ENCODE data around the gene FDX1.

FDX1 gene

DNA sequence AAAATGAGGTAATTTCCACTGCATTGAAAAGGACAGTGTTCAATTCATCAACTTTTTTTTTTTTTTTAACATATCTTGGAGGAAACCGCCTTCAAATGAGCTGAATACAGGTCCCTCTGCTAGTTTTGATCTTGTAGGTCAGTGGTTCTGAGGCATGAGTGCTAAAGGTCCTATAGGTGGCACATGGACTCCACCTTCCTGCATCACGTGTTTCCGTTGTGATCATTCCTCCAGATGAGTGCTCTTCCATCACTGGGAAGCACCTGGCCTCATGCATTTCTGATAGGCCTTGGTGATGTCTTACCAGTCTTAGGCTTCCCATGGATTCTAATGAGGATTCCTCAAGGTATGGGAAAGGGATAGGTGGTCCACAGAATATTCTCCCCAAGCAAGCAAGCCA, 37.8 kb downstream of the FDX1 start:
- no peak for DNase-seq (ENCODE audit: low read depth)

DNA sequence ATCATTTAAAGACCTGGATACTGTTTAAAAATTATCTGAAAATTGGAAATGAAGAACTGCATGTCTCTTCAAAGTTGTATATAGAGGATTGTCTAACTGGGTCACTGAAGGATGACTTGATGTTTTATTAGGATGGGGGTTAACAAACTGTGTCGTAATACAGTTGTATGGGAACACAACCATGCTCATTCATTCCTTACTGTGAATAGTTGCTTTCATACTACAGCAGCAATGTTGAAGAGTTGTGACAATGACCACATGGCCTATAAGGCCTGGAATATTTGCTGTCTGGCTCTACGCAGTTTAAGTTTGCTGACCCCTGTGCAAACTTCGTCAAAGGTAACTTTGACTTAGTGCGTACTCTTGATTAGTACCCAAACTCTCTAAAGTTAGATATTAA, 38.4 kb downstream of the FDX1 start:
- DNase-seq (ENCODE audit: low read depth): no peak

DNA sequence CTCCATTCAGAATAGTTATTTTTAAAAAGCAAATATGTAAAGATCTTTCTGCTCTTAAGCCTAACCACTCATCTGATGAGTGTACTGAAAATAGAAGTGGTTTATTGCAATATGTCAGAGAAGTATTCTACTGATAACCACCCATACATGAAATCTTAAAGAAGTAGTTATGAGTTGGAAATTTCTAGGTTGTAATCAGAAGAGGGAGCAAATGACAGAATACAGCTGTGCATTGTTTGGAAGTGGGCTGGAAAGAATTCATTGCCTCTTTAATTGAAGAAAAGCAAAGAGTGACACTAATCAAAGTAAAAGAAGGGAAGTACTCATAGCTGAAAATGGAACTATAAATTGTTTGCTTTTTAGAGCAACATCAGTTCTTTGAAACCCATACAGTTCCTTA, 39.4 kb downstream of the FDX1 start:
- no peak for DNase-seq (ENCODE audit: low read depth)

DNA sequence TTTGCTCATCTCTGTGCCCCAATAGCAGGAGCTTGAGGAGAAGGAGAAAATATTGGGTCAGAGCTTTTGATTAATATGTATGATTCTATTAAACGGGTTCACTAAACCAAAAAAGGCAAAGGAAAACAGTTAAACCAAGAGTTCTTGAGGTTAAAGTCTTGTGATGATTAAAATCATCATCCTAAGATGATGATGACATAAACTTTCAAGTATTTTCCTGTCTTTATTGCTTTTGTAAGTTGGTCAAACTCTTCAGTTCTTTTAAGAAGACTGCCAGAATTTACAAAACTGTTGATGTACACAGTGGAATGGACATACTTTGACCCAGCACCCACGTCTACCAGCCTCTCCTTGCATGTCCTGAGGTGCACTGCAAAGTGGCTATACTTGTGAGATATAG, 41.0 kb downstream of the FDX1 start:
- no peak for DNase-seq (ENCODE audit: low read depth)

DNA sequence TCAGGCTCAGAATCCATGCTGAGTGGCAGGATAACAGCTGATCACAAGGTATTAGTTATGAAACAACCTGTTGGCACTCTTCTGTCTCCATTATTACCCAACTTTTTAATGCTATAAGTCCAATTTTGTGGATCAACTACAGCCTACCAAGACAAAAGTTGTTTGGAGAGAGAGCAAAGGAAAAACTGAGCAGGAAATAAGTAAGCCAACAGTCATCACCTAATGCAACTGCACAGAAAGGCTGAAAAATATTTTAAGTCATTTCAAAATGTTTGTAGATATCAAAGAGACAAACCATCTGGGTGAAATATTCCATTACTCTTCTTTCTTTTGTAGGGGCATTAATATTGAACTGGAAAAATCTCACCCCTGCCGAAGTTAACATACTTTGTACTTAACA, 41.6 kb downstream of the FDX1 start:
- DNase-seq (ENCODE audit: low read depth): no peak

DNA sequence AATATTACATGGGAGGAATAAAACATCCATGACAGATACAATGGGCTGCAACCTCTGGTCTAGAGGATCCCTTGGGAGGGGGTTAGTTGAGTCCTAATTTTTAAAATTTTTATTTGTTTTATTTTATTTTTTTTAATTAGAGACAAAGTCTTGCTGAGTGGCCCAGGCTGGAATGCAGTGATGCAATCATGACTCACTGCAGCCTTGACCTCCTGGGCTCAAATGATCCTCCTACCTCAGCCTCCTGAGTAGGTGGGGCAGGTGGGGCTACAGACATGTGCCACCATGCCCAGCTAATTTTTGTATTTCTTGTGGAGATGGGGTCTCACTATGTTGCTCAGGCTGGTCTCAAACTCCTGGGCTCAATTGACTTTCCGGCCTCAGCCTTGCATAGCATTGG, 43.1 kb downstream of the FDX1 start:
- DNase-seq (ENCODE audit: low read depth): no peak

DNA sequence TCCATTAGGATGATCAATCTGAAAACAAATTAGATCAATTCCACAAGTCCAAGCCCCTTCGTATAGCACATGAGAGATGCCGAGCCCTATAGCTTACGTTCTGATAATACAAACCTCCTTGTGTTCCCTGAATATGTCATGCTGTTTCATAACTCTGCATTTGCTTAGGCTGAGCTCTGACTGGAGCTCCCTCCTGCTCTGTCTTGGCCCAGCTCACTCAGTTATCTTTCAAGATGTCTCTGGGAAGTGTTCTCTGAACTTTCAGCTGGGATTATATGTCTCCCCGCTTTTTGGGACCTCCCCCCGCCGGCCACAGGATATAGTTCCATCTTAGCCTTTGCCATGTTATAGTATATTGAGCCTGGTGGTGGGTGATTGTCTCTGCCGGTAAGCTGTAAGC, 44.0 kb downstream of the FDX1 start:
- no peak for DNase-seq (ENCODE audit: low read depth)

DNA sequence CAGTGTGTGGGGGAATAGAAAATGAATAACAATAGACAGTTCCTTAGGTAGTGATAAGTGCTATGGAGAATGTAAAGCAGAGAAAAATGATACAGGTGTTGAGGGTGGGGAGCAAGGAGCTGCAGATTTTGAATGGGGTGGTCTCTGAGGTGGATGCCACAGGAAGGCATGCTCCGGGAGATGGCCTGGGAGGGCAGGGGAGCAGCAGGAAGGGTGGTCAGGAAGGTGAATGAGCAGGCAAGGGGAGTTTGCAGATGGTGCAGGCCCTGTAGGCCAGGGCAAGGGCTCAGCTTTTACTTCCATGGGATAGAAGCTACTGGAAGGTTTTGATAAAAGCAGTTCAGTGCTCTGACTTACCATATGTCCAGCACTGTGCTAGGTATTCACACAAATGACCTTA, 44.8 kb downstream of the FDX1 start:
- DNase-seq (ENCODE audit: low read depth): no peak

DNA sequence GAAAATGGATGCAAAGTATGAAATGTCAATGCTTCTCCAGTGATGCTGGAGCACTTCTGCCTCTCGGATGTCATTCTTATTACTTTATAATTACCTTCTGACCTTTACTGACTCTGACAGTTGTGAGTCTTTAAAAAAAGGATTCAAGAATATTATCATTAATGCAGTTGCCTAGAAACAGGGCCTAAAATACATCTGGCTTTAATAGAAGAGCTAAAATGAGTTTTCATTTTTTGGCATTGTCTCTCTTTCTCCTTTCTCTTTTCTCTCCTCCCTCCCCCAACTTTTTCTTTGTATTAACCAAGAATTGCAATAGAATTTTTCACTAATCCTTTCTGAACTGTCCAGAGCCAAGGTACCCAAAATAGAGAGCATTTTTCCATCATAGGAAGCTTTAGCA, 45.9 kb downstream of the FDX1 start:
- DNase-seq (ENCODE audit: low read depth): no peak

DNA sequence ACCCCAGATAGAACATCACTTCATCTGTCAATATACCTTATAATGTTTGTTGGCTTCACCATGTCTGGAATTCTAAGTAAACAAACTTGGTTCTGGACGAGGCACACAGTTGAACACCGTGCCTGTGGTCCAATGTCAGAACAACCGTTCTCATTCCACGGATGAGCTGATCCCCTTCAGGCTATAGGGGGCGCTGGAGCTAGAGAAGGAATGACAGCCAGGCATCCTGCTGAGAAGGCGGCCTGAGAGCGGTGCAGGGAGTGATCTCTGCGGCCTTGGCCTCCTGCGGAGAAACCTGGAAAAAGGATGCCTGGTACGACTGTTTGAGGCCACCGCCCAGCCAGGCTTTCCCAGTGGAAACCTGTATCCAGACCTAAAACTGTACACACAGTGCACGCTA, 48.7 kb downstream of the FDX1 start:
- DNase-seq (ENCODE audit: low read depth): no peak

DNA sequence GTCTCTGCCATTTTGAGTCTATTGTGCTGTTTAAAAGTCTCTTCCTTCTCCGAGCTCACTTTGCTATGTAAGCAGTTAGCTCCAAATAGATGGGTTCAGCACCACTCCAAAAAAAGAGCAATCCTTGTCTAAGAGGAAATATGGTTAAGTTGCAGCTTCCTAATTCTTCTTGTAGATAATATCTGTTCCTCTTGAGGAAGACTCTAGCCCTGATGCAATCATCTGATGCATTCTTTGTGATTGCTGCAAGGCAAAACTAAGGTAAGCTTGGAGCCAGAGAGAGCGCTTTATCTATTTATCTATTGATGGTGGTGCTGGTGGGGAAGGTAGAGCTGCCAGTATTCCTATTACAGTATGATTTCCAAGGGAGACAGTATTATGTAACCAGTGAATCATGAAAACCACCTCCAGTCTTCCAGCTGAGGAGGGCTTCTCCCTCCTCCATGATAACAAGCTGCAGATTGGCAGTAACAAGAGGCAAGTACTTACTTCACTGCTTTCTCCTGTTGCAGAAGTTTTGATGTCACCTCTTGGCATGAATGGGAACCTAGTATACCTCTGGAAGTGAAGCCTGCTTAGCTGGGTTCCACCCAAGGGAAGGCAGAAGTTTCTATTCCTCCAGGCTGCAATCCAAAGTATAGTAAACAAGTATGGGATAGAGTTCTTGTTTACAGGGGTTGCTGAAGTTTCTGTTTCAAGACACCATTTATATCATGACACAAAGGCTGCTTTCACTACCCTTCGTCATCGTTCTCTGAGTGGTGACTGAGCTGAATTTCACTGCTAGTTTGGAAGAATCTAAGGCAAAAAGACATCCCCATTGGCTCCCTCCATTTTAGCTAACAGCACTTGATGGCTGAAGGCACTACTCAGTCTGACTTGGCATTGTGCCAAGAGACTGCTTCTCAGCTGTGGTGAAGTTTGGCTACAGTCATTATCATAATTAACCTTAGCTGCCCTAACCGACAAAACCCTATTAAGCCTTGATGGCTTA, 49.7 kb downstream of the FDX1 start:
- DNase-seq (ENCODE audit: low read depth): no peak

DNA sequence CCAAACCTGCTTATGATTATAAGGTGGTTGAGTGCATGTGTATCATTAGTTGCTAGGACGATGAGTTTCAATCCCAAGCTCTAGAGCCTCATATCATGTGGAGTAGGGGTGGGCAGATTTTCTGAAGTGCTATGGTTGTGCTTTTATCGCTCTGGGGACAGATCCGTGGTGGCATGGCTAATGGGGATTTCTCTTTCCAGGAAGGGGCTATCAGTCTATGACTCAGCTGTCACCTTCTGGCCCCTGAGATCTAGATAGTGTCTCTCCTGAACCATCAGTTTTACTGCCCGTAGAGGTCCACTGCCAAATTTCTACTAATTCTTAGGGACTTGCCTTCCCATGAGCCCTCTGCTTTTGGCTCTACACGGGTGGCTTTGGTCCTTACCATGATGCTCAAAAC, 51.8 kb downstream of the FDX1 start:
- DNase-seq (ENCODE audit: low read depth): no peak

DNA sequence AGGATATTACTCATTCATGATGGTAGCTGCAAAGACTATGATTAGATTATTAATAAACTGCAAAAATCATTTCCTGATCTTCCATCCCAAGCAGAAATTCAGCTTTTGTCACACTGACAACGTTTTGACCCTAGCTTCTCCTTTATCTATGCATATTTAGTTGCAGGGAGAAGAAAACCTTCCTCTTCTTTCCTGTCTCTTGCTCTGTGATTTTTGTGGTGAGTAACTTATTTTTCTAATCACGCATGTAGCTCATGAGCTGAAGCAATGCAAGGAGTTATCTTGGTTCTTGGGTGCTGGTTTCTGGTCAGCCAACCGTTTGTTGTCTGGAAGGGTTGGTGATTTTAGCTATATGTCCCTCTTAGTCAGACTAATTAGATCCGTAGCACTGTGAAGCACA, 56.4 kb downstream of the FDX1 start:
- no peak for DNase-seq (ENCODE audit: low read depth)

DNA sequence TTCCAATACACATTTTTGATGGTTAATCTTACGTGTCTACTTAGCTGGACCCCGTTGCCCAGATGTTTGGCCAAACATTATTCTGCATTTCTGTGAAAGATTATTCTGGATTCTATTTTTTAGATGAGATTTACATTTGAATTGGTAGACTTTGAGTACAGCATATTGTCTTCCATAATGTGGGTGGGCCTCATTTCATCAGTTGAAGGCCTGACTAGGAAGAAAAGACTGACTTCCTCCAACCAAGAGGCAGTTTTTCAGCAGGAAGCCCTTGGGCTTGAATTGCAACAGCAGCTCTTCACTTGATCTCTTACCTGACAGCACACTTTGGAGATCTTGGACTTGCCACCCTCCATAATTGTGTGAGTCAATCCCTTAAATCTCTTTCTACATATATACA, 58.7 kb downstream of the FDX1 start:
- no peak for DNase-seq (ENCODE audit: low read depth)

DNA sequence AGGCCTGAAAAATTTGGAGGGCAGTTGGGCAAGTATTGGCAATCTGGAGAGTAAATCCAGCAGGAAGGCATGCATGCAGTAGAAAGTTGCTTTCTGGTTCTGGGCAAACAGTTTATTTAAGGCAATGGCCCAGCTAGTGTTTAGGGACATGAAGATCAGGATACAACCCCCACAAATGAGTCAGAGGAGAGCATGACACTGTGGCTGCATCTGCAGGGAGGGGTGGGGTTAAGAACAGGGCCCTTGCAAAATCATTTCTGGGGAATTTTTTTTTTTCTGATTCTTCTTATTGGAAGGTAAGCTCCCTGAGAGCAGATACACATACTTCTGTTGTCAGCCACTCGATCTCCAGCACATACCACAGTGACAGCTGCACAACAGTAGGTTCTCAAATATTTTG, 61.1 kb downstream of the FDX1 start:
- DNase-seq (ENCODE audit: low read depth): no peak

DNA sequence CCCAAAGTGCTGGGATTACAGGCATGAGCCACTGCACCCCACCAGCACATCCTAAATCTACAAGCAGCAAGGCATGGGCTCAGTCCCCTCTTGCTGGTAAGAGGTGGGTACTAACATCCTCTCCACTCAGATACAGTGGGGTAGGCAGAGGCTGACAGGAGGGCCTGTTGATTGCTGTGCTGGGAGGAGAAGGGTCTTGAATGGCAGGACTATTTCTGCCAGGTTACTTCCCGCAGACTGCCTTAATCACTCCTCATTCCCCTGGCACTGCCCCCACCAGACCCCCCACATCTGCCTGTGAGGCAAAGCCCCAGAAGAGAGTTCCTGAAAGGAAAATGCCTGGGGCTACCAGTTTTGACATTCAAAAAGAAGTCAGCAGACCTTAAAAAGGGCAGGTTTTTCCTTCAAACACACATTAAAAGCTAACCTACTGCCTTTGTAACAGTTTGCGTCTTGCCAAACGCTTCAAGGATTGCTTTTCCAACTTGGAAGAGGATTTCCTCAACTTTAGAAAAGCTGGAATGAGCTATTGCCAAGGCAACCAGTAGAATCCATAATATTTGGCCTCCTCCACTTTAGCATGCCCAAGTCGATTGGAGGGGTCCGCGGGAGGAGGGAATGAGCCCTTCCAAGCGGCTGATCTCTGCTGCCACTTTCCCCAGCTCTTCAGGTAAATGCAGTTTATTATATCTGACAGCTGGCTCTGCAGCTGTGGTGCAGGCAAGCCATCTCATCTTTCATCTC, 62.0 kb downstream of the FDX1 start:
- no peak for DNase-seq (ENCODE audit: low read depth)

DNA sequence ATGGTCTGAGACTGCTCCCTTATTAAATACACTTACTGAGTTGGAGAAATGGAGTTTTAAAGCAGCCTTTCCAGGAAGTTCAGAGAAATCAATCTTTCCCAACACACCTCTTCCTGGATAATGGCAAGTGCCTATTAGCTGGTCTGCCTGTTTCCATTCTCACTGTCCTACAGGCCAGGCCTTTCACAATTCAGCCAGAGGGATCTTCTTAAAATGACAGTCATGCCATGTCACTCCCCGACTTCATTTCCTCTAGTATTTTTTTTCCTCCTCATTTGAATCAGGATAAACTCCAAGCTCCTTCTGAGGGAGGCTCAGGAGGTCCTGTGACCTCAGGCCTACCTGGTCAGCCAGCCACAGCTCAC, 62.6 kb downstream of the FDX1 start:
- no peak for DNase-seq (ENCODE audit: low read depth)

DNA sequence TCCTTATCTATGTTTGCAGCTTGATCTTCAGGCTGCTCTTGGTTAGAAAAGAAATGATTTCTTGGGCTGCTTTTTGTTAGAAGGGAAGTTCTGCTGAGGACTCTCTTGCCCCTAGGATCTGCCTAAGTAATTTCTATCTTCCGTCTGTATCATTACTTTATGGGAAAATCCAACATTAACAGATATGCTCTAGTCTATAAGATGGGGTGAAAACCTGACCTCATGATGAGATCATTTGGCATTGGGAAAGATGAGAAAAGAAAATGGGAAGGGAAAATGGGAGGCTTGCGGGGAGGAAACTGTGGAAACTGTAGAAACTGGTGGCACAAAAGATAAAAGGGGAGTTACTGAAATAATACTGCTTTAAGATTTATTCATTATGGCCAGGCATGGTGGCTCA, 63.6 kb downstream of the FDX1 start:
- DNase-seq (ENCODE audit: low read depth): no peak

DNA sequence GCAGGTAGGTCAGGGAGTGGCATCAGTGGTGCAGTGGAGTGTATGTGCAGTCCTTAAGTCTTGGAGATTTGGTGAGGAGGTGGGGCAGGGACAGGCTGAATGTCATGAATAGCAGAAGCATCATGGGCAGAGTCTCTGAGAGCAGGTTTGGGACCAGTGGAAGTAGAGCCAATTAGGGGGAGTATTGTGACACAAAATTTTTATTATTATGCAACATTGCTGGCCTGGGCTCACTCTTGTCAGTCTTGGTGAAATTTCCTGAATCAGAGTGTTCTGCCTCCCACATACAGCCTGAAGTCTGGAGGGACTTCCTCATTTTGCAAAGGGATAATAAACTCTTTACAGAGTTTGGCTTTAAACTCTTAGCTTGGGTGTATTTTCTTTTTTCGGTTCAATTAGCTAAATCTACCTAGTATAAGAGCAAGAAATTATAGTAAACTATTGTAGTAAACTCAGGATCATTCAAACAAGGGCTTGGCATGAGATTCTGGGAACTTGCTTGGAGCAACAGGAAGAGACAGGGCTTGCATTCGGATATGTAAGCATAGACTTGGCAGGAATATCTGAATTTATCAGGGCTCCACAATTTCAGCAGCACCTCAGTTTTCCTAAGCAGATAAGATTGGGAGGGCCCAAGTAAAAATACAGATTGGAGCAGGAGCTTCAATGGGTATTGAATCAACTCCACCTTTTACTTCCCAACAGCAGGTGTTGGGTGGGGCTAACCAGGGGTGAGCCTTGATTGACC, 67.7 kb downstream of the FDX1 start:
- DNase-seq (ENCODE audit: low read depth): no peak

DNA sequence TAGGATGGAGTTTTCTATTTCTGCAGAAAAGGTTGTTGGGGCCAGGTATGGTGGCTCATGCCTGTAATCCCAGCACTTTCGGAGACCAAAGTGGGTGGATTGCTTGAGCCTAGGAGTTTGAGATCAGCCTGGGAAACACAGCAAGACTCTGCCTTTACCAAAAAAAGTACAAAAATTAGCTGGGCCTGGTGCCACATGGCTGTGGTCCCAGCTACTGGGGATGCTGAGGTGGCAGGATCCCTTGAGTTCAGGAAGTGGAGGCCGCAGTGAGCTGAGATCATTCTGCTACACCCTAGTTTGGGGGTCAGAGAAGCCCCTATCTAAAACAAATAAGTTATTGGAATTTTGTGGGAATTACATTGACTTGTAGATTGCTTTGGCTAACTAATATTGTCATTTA, 71.7 kb downstream of the FDX1 start:
- DNase-seq (ENCODE audit: low read depth): no peak

DNA sequence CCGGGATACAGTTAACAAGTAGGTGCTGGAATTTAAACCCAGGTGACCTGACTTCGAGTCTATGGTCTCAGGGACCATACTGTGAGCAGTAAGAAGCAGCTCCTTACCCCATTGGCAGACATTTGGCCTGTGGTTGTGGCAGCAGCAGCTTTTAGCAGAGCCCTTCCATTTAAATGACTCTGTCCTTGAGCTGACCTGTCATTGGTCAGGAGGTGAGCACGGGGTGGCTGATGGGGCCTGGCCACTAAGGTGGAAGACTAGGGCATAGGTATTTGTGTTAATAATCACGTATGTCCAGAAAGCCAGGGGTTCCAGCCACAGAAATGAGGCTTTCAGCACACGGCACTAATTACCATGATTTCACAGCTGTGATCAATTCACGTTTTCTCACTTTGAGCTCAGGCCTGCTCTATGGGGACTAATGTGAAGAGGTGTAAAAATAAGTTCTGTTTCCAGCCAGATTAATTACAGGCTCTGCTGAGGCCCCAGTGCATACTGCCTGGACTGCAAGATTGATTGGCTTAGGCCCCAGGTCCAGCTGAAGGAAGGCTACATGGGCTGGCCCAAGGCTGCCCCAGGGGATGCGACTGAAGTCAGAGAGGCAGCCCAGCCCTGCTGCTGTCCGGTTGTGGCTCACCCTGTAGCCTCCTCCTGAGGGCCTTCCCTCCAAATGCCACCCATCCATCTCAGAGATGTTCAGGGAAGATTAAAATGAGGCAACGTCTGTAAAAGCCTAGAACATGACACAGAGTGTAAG, 76.0 kb downstream of the FDX1 start:
- DNase-seq (ENCODE audit: low read depth): no peak

DNA sequence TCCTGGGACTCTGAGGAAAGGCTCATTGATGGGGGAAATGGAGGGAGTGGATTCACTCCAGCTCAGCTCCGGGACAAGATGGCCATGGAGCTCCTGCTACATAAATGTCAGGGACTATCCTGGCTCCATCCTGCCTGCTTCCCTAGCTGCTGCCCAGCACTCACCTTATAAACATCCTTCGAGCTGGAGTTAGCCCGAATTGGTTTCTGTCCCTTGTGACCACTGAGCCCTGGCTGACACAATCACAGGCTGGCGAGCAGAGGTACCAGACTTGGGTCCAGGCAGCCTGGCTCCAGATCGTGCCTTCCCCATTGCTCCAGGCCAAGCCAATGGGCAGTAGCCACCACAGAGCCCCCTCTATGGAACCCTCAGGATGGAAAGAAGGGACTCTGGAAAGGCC, 77.6 kb downstream of the FDX1 start:
- no peak for DNase-seq (ENCODE audit: low read depth)
